Stimulated activated CD8-positive, alpha-beta memory T cell treated with anti-CD3 and anti-CD28 coated beads, Interleukin-4, amount 100 ng/mL, for 48 hours (primary cell): Measurements from ENCODE around the gene SOBP.
"Not testable (repeated sequence)": the region's sequence is repeated elsewhere in the genome, so short reads cannot be mapped to it uniquely, and the experiment has no call there.

Source experiments
- DNase-seq: peaks from one replicate; pipeline ENCODE4 v3.0.0-alpha.2; 2020

The SOBP gene

GRCh38 chr6:107532706-107533105 is 42.8 kb downstream of the SOBP start:
- DNase-seq, result no peak

- no peak for DNase-seq
Observed at GRCh38 chr6:107533415-107534059, 43.6 kb downstream of the SOBP start.

GRCh38 chr6:107534571-107535141 is 44.7 kb downstream of the SOBP start:
- DNase-seq, result no peak

GRCh38 chr6:107535626-107536025 is 45.7 kb downstream of the SOBP start:
- DNase-seq, result no peak

- DNase-seq, result no peak
Observed at GRCh38 chr6:107536180-107536961, 46.5 kb downstream of the SOBP start.

GRCh38 chr6:107537559-107537958 is 47.6 kb downstream of the SOBP start:
- no peak for DNase-seq

- no peak for DNase-seq
Observed at GRCh38 chr6:107538856-107539387, 49.0 kb downstream of the SOBP start.

- no peak for DNase-seq
Observed at GRCh38 chr6:107539409-107539808, 49.5 kb downstream of the SOBP start.

GRCh38 chr6:107539849-107540464 is 50.0 kb downstream of the SOBP start:
- no peak for DNase-seq

- DNase-seq, result no peak
Observed at GRCh38 chr6:107540465-107540857, 50.5 kb downstream of the SOBP start.

GRCh38 chr6:107542192-107542668 is 52.3 kb downstream of the SOBP start:
- no peak for DNase-seq

- no peak for DNase-seq
Observed at GRCh38 chr6:107543088-107543487, 53.2 kb downstream of the SOBP start.

GRCh38 chr6:107543567-107543966 is 53.6 kb downstream of the SOBP start:
- DNase-seq, result no peak

GRCh38 chr6:107545763-107546162 is 55.8 kb downstream of the SOBP start:
- DNase-seq, result no peak

- DNase-seq, result no peak
Observed at GRCh38 chr6:107546691-107547450, 57.0 kb downstream of the SOBP start.

- no peak for DNase-seq
Observed at GRCh38 chr6:107547451-107547840, 57.5 kb downstream of the SOBP start.

GRCh38 chr6:107550241-107550840 is 60.4 kb downstream of the SOBP start:
- no peak for DNase-seq

- DNase-seq, result no peak
Observed at GRCh38 chr6:107550906-107551305, 61.0 kb downstream of the SOBP start.

GRCh38 chr6:107553121-107553520 is 63.2 kb downstream of the SOBP start:
- not testable (repeated sequence) for DNase-seq

- DNase-seq, result no peak
Observed at GRCh38 chr6:107554326-107554725, 64.4 kb downstream of the SOBP start.

GRCh38 chr6:107554918-107555317 is 65.0 kb downstream of the SOBP start:
- no peak for DNase-seq

GRCh38 chr6:107555449-107555848 is 65.5 kb downstream of the SOBP start:
- DNase-seq, result no peak
